ENCODE data around the gene MLF2.
A peak's percentile ranks its signal among the peaks of the same experiment; 100 is the strongest.

The MLF2 gene, protein sequence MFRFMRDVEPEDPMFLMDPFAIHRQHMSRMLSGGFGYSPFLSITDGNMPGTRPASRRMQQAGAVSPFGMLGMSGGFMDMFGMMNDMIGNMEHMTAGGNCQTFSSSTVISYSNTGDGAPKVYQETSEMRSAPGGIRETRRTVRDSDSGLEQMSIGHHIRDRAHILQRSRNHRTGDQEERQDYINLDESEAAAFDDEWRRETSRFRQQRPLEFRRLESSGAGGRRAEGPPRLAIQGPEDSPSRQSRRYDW

DNA sequence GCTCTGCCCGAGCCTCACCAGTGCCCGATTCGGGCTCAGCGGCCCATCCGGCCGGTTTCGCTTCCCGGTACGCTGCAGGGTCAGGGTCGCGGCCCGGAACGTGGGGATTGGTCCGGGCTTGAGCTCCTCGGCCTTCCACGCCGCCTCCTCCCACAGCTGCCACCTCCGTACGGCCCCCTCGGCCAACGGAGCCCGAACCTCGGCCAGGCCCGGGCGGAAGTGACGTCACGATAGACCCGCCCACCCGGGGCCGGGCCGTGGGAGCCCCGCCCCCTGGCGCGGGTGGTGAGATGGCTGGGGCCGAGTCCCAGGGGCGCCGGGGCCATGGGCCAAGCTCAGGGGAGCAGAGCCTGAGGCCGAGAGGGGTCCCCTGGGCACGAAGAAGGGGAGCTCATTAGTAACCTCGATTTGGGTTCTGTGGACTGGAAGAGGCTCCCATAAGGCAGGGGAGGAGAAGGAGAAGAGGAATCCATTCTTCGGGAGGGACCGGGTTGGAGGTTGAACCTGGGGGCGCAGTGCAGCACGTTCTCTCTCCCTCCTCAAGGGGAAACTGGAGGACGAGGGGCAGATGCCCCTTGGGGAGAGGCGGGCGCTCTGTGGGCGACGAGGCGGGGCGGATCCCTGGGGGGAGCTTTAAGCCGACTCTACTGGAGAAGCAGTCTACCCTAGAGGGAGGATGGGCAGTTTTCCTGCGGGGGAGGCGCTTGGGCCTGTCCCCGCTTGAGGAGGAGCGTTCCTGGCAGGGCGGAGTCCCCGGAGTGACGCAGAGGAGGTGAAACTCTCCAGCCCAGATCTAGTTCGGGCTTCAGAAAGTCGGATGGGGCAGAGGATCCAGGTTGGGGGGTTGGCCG, at the start of gene MLF2:
Gene MLF2, minus strand, starts transcription at position 221 of the 851 bp plus-strand sequence. CDS start 807 bp downstream, outside the sequence.
- Mint-ChIP-seq H3K4me1 (peaks cover 32% of the 10 kb centered on the region), H3K36me3 (ENCODE audit: low read depth) (peaks cover 25% of the 10 kb centered on the region), H3K9me3 (no peaks in the 10 kb centered on the region), H3K27ac (peak within 1 kb of the TSS; percentile 98), H3K4me3 (peak within 1 kb of the TSS; percentile 90), H3K27me3 (peaks cover 5% of the 10 kb centered on the region)
- DNase-seq (peak; percentile 98), ATAC-seq (peak; percentile 95)

DNA sequence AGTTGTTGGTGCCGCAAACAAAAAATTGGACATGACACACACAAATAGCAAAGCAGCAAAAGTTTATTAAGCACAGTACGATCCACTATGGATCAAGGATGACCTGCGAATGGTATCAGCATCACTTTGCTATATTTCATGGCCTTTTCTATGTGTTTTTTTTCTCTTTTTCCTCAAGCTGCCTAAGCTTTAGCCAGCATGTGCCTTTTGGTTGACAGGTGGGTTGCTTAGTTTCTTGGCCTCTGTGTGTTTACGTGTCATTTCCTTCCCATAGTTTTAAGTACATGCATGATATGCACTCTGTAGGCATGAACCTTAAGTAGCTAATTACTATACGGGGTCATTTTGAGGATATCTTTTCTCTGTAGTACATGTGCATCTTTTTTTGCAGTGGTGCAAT, 46.2 kb upstream of the MLF2 start:
- no peak overlapping the region for H3K4me3 Mint-ChIP-seq
- H3K27me3 Mint-ChIP-seq, result peaks cover 16% of the 10 kb centered on the region
- H3K27ac Mint-ChIP-seq, result no peak overlapping the region
- DNase-seq, result no peak
- H3K4me1 Mint-ChIP-seq, result no peaks in the 10 kb centered on the region
- H3K9me3 Mint-ChIP-seq, result no peaks in the 10 kb centered on the region
- no peak for ATAC-seq
- H3K36me3 Mint-ChIP-seq (ENCODE audit: low read depth), result no peaks in the 10 kb centered on the region

DNA sequence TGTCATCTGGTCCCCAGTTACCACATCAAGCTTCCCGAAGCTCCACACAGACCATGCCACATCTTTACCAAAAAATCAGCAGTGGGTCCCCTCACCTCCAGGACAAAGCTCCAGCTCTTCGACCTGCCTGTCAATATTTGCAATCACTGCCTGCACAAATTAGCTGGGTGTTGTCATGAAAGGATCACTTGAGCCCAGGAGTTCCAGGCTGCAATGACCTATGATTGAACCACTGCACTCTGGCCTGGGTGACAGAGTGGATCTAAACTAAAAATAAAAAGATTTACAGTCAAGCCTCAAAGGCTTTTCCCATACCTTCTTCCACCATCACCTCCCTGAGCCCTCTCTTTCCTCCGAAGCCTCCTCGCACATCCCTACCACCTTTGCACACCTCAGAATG, 43.6 kb upstream of the MLF2 start:
- no peaks in the 10 kb centered on the region for H3K9me3 Mint-ChIP-seq
- DNase-seq (no peak), ATAC-seq (no peak)
- peaks cover 19% of the 10 kb centered on the region for H3K4me1 Mint-ChIP-seq
- no peak overlapping the region for H3K4me3 Mint-ChIP-seq
- no peak overlapping the region for H3K27ac Mint-ChIP-seq
- H3K36me3 Mint-ChIP-seq (ENCODE audit: low read depth), result no peaks in the 10 kb centered on the region
- H3K27me3 Mint-ChIP-seq, result peaks cover 21% of the 10 kb centered on the region

DNA sequence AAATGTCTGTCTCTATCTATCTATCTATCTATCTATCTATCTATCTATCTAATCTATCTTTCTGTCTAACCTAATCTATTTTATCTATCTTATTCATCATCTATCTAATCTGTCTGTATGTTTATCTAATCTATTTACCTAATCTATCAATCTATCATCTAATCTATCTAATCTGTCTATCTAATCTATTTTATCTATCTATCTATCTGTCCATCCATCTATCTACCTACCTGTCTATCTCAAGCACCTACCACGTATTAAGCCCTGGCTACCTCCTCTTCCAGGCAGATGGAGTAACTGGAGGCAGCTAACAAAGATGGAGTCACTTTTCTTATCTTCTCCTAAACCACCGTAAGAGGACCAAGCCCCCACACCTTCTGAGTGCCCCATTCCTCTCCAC, 42.1 kb upstream of the MLF2 start:
- no peaks in the 10 kb centered on the region for H3K9me3 Mint-ChIP-seq
- no peak for ATAC-seq
- H3K27ac Mint-ChIP-seq, result no peak overlapping the region
- peaks cover 21% of the 10 kb centered on the region for H3K27me3 Mint-ChIP-seq
- H3K4me3 Mint-ChIP-seq, result no peak overlapping the region
- H3K36me3 Mint-ChIP-seq (ENCODE audit: low read depth), result no peaks in the 10 kb centered on the region
- no peak for DNase-seq
- H3K4me1 Mint-ChIP-seq, result peaks cover 28% of the 10 kb centered on the region

DNA sequence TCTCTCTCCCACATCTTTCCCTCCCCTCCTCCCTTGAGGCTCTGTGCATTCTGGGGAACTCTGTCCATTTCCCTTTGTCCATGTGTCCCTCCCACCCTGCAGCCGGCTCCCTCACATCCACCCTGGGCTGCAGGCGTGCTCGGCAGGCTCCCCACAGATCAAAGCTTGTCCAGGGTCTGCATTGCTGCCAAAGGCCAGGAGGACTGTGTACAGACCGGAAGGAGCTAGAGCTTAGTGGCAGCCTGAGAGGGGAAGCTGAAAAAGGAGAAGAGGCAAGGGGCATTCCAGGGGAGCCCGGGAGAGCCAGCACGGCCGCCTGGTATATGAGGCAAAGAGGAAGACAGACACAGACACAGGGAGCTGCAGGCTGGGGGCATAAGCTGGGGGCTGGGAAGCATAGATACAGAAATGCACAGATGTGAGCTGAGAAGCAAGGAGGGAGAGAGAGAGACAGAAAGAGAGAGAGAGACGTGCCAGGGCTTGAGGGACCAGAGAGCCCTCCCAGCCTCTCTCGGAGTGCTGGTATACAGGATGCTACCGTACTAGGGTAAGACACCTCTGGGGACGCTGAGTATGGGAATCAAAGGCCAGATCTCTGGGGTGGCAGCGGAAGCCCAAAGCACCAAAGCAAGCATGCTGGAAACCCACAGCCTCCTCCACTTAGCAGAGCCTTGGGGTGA, 39.7 kb upstream of the MLF2 start:
- H3K4me3 Mint-ChIP-seq, result peak overlapping the region; percentile 55
- ATAC-seq, result peak; percentile 59

DNA sequence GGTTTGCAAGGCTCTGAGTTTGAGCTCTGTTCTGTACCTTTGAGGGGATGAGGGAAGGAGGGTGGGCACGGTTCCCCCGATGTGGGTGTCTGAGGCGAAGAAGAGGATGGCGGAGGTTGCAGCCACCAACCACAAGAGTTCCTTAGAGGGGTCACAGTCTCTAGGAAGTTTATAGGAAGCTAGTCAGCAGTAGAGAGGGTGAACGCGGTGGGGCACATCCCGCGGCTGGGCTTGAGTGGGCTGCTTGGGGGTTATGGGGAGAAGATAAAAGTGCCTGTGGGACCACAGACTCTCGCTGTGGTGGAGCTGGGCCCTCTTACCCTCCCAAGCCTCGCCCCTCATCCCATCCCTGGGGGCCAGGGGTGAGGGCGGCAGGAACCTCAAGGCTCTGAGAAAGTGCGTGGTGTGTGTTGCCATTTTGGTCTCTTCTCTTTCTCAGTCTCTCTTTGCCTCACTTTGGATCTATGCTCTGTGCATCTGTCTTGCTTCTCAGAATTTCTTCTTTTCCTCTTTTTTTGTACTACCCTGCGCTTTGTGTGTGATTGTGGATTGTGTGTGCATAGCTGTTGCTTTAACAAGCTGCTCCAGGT, 39.1 kb upstream of the MLF2 start:
- H3K9me3 Mint-ChIP-seq, result no peaks in the 10 kb centered on the region
- DNase-seq (peak; percentile 42), ATAC-seq (peak; percentile 55)
- H3K27me3 Mint-ChIP-seq, result peaks cover 9% of the 10 kb centered on the region
- peak overlapping the region; percentile 55 for H3K4me3 Mint-ChIP-seq
- H3K27ac Mint-ChIP-seq, result peak overlapping the region; percentile 58
- peaks cover 49% of the 10 kb centered on the region for H3K4me1 Mint-ChIP-seq
- no peaks in the 10 kb centered on the region for H3K36me3 Mint-ChIP-seq (ENCODE audit: low read depth)

More for the DNA sequence above, 39.7 kb upstream of the MLF2 start:
- Mint-ChIP-seq H3K27me3 (peaks cover 13% of the 10 kb centered on the region), H3K36me3 (ENCODE audit: low read depth) (no peaks in the 10 kb centered on the region), H3K27ac (peak overlapping the region; percentile 58), H3K4me1 (peaks cover 45% of the 10 kb centered on the region), H3K9me3 (no peaks in the 10 kb centered on the region)
- DNase-seq, result no peak

DNA sequence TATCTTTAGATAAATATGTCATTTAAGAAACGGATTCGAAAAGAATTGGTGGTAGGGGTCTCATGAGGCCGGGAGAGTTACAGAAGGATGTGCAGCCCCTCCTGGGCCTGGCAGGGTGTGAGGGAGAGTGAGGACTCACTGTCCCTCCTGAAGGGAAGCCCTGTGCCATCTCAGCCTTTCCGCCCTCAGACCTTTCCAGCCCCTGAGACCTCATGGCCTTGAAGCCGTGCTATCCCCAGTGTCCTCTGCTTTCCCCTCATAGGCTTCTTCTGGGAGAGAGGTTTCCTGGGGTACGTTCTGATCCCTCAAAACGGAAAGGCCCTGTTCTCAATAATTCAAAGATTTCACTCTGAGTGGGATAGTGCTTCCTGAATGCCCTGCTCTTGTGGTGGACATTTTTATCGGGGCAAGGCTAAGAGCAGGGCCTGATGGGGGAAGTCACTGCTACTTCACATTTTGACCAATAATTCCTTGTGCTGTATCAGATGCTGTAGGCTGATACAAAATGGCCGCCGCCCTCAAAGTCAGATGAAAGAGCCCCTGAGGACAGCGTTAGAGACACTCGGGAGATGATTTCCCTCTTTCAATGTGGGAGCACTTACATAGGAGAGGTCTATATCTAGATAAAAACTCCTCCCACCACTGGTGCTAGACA, 37.7 kb upstream of the MLF2 start:
- Mint-ChIP-seq H3K27ac (no peak overlapping the region), H3K36me3 (ENCODE audit: low read depth) (no peaks in the 10 kb centered on the region), H3K4me3 (peak overlapping the region; percentile 70), H3K9me3 (no peaks in the 10 kb centered on the region), H3K27me3 (peaks cover 5% of the 10 kb centered on the region), H3K4me1 (peaks cover 60% of the 10 kb centered on the region)
- ATAC-seq, result no peak
- no peak for DNase-seq

DNA sequence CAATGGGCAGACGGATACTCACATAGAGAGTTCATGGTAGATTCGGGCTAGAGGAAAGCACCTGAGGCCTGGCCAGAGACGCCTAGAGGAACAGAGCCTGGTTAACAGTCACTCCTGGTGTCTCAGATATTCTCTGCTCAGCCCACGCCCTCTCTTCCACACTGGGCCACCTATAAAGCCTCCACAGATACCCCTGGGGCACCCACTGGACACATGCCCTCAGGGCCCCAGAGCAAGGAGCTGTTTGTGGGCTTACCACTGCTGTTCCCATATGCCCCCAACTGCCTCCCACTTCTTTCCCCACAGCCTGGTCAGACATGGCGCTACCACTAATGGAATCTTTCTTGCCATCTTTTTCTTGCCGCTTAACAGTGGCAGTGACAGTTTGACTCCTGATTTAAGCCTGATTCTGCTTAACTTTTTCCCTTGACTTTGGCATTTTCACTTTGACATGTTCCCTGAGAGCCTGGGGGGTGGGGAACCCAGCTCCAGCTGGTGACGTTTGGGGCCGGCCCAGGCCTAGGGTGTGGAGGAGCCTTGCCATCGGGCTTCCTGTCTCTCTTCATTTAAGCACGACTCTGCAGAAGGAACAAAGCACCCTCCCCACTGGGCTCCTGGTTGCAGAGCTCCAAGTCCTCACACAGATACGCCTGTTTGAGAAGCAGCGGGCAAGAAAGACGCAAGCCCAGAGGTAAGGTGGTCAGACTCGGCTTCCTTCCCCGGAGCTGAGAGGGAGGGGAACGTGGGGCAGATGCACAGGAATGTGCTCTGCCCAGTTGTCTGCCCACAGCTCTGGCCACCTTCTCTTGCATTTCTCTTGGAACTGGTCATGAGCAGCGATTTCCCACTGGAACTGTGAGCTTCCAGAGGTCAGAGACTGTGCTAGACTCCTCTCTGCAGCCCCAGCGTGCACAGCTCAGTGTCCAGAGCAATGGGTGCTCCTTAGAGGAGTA, 36.3 kb upstream of the MLF2 start, which contains the start of gene CD4:
Gene CD4, plus strand, starts transcription at position 557 of the 953 bp plus-strand sequence. CDS start 10,611 bp downstream, outside the sequence.
- Mint-ChIP-seq H3K4me1 (peaks cover 72% of the 10 kb centered on the region), H3K27me3 (peaks cover 5% of the 10 kb centered on the region), H3K36me3 (ENCODE audit: low read depth) (no peaks in the 10 kb centered on the region), H3K4me3 (peak within 1 kb of the TSS; percentile 70), H3K27ac (peak within 1 kb of the TSS; percentile 29), H3K9me3 (no peaks in the 10 kb centered on the region)
- ATAC-seq, result peak; percentile 71
- DNase-seq, result peak; percentile 66

DNA sequence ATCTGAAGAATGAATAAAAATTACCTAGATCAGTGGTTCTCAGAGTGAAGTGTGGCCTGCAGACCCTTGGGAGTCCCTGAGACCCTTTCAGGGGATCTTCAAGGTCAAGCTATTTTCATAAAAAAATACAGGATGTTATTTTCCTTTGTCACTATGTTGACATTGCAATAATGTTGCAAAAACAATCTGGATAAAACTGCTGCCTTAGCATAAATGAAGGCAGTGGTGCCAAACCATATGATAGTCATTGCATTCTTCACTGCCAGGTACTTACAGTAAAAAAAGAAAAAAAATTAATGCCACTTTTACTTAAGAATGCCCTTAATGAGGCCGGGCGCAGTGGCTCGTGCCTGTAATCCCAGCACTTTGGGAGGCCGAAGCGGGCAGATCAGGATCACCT, 34.4 kb upstream of the MLF2 start:
- H3K36me3 Mint-ChIP-seq (ENCODE audit: low read depth), result no peaks in the 10 kb centered on the region
- peaks cover 2% of the 10 kb centered on the region for H3K27me3 Mint-ChIP-seq
- peaks cover 79% of the 10 kb centered on the region for H3K4me1 Mint-ChIP-seq
- DNase-seq (no peak), ATAC-seq (no peak)
- H3K4me3 Mint-ChIP-seq, result no peak overlapping the region
- H3K27ac Mint-ChIP-seq, result no peak overlapping the region
- H3K9me3 Mint-ChIP-seq, result no peaks in the 10 kb centered on the region

DNA sequence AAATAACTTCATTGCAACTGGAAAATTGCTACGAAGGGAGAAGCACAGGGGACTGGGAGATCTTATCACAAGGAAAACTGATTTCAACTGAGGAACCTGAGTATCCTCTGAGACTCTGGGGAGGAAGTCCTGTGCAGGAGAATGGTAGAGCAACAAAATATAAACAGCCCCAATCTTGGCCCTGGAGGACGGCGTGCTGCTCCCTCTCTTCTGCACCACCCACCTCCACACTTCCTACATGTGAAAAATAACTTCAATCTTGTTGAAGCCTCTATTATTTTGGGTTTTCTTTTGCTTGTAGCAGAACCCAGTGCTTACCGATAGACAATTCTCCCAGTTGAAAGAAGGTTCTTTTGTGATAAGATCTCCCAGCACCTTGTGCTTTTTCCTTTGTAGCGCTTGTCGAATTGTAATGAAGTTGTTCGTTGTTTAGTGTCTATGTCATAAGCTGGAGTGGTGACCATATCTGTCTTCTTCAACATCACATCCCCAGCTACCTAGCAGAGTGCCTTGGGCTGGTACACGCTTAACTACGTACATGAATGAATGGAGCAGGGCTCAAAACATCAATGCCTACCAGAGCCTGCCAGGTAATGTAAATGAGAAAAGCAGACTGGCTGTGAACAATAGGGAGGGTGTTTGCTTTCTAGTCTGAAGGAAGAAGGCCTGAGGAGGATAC, 33.6 kb upstream of the MLF2 start:
- Mint-ChIP-seq H3K36me3 (ENCODE audit: low read depth) (no peaks in the 10 kb centered on the region), H3K4me3 (no peak overlapping the region), H3K4me1 (peaks cover 78% of the 10 kb centered on the region), H3K27ac (no peak overlapping the region), H3K9me3 (no peaks in the 10 kb centered on the region), H3K27me3 (no peaks in the 10 kb centered on the region)
- DNase-seq (no peak), ATAC-seq (no peak)

DNA sequence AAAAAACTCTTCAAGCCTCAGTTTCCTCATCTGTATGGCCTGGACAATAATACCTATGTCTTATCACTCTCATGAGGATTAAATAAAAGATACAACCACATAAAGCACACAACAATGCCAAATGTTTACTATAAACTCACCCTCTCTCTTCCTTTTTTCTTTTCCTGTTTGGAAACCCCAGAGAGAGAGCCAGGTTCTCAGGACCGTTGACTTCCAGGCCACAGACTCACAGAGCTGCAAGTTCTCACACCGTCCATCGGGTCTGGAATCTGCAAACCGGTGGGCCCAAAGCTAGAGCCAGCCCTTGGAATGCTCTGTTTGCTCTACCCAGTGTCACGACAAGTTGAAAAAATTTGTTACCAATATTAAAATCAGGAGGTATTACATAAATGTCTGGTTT, 31.8 kb upstream of the MLF2 start:
- ATAC-seq (no peak), DNase-seq (no peak)
- no peak overlapping the region for H3K27ac Mint-ChIP-seq
- H3K4me3 Mint-ChIP-seq, result no peak overlapping the region
- H3K27me3 Mint-ChIP-seq, result no peaks in the 10 kb centered on the region
- H3K36me3 Mint-ChIP-seq (ENCODE audit: low read depth), result no peaks in the 10 kb centered on the region
- H3K9me3 Mint-ChIP-seq, result no peaks in the 10 kb centered on the region
- peaks cover 82% of the 10 kb centered on the region for H3K4me1 Mint-ChIP-seq

DNA sequence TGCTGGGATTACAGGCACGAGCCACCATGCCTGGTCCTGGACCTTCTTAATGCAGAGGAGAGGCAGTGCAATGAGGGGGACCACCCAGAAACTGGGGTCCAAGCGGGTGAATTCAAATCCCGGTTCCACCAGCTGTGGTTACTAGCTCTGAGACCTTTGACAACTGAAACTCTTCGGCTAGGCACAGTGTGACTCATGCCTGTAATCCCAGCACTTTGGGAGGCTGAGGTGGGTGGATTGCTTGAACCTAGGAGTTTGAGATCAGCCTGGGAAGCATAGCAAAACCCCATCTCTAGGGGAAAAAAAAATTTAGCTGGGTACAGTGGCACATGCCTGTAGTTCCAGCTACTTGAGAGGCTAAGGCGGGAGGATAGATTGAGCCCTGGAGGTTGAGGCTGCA, 31.4 kb upstream of the MLF2 start:
- Mint-ChIP-seq H3K4me3 (no peak overlapping the region), H3K4me1 (peaks cover 82% of the 10 kb centered on the region), H3K36me3 (ENCODE audit: low read depth) (no peaks in the 10 kb centered on the region), H3K27ac (no peak overlapping the region), H3K9me3 (no peaks in the 10 kb centered on the region), H3K27me3 (no peaks in the 10 kb centered on the region)
- DNase-seq (no peak), ATAC-seq (no peak)

DNA sequence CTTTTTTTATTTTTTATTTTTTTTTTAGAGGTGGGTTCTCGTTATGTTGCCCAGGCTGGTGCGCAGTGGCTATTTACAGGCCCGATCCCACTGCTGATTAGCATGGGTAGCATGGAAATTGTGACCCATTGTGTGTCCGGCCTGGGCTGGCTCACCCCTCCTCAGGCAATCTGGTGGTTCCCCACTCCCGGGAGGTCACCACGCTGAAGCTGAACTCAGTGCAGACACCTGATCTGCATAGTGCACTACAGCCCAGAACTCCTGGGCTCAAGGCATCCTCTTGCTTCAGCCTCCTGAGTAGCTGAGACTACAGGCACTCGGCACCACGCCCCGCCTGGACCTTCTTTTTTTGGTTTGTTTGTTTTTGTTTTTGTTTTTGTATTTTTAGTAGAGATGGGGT, 30.9 kb upstream of the MLF2 start:
- Mint-ChIP-seq H3K36me3 (ENCODE audit: low read depth) (peaks cover under 1% of the 10 kb centered on the region), H3K4me1 (peaks cover 82% of the 10 kb centered on the region), H3K9me3 (no peaks in the 10 kb centered on the region), H3K27me3 (no peaks in the 10 kb centered on the region), H3K27ac (no peak overlapping the region), H3K4me3 (peak overlapping the region; percentile 42)
- DNase-seq (no peak), ATAC-seq (no peak)

Data from activated naive CD8-positive, alpha-beta T cell treated with anti-CD3 and anti-CD28 coated beads, Interleukin-2, amount 50 U/mL, for 24 hours (primary cell).